Suprapubic skin (tissue), 4 donors: ENCODE data around the gene NLN.

Source experiments
- POLR2A ChIP-seq, 2 donors: fragments of 450-650 bp; IDR thresholded peaks; one replicate each; pipeline ENCODE4 v1.6.1; 2017; ENCODE audit warnings: antibody characterized with exemption in 2 of 2, mild to moderate bottlenecking in 2 of 2, moderate library complexity in 2 of 2
- POLR2AphosphoS5 ChIP-seq, 3 donors: sonication (generic); formaldehyde crosslinking; IDR thresholded peaks; one replicate each; pipeline ENCODE4 v1.6.1; 2017; ENCODE audit warnings: antibody characterized with exemption in 3 of 3
- TF ChIP-seq, protein P1 (sequence below), 2 donors: fragments of 200-600 bp in 1 of 2; fragments of 450-650 bp in 1 of 2; sonication (generic) in 1 of 2; IDR thresholded peaks; one replicate each; pipeline ENCODE4 v1.5.1; 2016 to 2019; ENCODE audit warnings: antibody characterized with exemption in 2 of 2, mild to moderate bottlenecking in 1 of 2, moderate library complexity in 1 of 2

DNA sequence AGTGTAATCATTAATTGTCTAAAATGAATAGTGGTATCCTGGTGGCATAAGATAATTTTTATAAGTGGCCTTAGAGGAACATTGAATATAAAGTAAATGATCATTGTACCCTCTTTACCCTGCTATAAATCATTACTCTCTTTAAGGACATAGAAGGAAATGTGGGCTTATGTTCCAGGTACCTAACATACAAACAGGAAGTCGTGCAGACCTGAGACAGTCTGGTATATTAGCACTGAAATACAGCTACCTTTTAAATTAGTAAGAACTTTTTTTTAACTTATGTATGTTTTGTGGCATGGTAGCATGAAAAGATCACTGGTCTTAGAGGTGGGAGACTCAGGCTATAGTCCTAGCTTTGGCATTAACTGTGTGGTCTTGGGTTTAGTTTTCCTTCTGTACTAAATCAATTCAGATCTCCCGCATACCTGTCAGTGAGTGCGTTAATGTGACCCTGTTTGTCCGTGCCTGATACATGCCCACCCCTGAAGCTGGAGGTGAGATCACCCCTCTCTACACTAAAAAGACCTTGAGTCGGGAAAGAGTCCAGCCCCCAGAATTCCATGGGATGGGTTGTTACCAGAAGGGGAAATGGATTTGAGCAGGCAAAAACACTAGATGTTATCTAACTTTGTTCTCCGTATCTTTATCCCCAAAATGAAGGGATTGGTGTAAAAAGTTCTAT lies 145.0 kb downstream of the NLN start:
- TF ChIP-seq, protein P1, sequence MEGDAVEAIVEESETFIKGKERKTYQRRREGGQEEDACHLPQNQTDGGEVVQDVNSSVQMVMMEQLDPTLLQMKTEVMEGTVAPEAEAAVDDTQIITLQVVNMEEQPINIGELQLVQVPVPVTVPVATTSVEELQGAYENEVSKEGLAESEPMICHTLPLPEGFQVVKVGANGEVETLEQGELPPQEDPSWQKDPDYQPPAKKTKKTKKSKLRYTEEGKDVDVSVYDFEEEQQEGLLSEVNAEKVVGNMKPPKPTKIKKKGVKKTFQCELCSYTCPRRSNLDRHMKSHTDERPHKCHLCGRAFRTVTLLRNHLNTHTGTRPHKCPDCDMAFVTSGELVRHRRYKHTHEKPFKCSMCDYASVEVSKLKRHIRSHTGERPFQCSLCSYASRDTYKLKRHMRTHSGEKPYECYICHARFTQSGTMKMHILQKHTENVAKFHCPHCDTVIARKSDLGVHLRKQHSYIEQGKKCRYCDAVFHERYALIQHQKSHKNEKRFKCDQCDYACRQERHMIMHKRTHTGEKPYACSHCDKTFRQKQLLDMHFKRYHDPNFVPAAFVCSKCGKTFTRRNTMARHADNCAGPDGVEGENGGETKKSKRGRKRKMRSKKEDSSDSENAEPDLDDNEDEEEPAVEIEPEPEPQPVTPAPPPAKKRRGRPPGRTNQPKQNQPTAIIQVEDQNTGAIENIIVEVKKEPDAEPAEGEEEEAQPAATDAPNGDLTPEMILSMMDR (IDR thresholded peaks at IDR 0.05) = no peak
- TF ChIP-seq POLR2A (IDR thresholded peaks at IDR 0.05) (no peak), POLR2AphosphoS5 (IDR thresholded peaks at IDR 0.05) (no peak)
